PC-3 (cell line): ENCODE data around the gene ZNF557.
"Not testable (repeated sequence)": the region's sequence is repeated elsewhere in the genome, so short reads cannot be mapped to it uniquely, and the experiment has no call there.

Experiments
- EZH2 ChIP-seq: fragments of 300-600 bp; sonication (generic); IDR thresholded peaks from one replicate; pipeline ENCODE4 v1.6.1; 2017; ENCODE audit warnings: antibody characterized with exemption, mild to moderate bottlenecking, low read length; ENCODE audit not compliant: unreplicated experiment
- TF ChIP-seq, protein P1 (sequence below): fragments of 300-600 bp; sonication (generic); conservative IDR thresholded peaks from 2 replicates; pipeline ENCODE4 v1.5.1; 2017; ENCODE audit warnings: antibody characterized with exemption, low read depth, mild to moderate bottlenecking, low read length

DNA sequence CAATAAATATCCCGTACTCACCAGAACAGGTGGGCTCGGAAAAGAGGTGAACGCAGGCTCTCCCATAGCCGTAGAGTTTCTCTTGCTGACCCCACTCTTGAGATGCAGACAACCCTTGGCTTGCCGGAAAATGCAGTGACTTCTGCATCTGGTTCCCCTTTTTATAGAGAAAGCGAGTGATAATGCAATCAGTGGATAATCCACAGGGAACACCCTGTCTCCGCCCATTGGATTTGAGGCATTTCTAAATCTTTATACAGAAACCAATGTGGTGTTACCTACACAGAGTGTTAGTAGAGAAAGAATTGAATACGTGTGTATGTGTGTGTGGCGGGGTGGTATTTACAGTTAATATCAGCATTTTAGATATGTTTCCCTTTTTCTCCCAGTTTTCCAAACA lies 29.4 kb upstream of the ZNF557 start, which contains the start of gene MBD3L4:
- TF ChIP-seq, protein P1, sequence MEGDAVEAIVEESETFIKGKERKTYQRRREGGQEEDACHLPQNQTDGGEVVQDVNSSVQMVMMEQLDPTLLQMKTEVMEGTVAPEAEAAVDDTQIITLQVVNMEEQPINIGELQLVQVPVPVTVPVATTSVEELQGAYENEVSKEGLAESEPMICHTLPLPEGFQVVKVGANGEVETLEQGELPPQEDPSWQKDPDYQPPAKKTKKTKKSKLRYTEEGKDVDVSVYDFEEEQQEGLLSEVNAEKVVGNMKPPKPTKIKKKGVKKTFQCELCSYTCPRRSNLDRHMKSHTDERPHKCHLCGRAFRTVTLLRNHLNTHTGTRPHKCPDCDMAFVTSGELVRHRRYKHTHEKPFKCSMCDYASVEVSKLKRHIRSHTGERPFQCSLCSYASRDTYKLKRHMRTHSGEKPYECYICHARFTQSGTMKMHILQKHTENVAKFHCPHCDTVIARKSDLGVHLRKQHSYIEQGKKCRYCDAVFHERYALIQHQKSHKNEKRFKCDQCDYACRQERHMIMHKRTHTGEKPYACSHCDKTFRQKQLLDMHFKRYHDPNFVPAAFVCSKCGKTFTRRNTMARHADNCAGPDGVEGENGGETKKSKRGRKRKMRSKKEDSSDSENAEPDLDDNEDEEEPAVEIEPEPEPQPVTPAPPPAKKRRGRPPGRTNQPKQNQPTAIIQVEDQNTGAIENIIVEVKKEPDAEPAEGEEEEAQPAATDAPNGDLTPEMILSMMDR, result not testable (repeated sequence)
- not testable (repeated sequence) for TF ChIP-seq EZH2
